HUES48 (cell line): Measurements from ENCODE around the gene ATP5F1A.
"Not testable (repeated sequence)": the region's sequence is repeated elsewhere in the genome, so short reads cannot be mapped to it uniquely, and the experiment has no call there.

Experiments
- H3K27ac ChIP-seq: one replicate; pipeline ENCODE4 v1.7.0; 2013; ENCODE audit warnings: low read depth, low read length, inconsistent platforms
- H3K27me3 ChIP-seq: 2 replicates; pipeline ENCODE4 v1.6.1; 2013; ENCODE audit warnings: mild to moderate bottlenecking, low read length; ENCODE audit not compliant: control insufficient read depth, insufficient read depth
- H3K36me3 ChIP-seq: 2 replicates; pipeline ENCODE4 v1.6.1; 2013; ENCODE audit warnings: low read length; ENCODE audit not compliant: control insufficient read depth, insufficient read depth
- H3K4me1 ChIP-seq: 2 replicates; pipeline ENCODE4 v1.6.1; 2013; ENCODE audit warnings: mild to moderate bottlenecking, low read length; ENCODE audit not compliant: control insufficient read depth, insufficient read depth
- H3K4me3 ChIP-seq: 2 replicates; pipeline ENCODE4 v1.5.1; 2013; ENCODE audit warnings: mild to moderate bottlenecking, low read depth, low read length
- H3K9ac ChIP-seq: 2 replicates; pipeline ENCODE4 v1.6.1; 2013; ENCODE audit warnings: mild to moderate bottlenecking, low read depth, low read length, moderate library complexity
- H3K9me3 ChIP-seq: 2 replicates; pipeline ENCODE4 v1.6.1; 2013; ENCODE audit warnings: low read length; ENCODE audit not compliant: control insufficient read depth, insufficient read depth

ATP5F1A gene

DNA sequence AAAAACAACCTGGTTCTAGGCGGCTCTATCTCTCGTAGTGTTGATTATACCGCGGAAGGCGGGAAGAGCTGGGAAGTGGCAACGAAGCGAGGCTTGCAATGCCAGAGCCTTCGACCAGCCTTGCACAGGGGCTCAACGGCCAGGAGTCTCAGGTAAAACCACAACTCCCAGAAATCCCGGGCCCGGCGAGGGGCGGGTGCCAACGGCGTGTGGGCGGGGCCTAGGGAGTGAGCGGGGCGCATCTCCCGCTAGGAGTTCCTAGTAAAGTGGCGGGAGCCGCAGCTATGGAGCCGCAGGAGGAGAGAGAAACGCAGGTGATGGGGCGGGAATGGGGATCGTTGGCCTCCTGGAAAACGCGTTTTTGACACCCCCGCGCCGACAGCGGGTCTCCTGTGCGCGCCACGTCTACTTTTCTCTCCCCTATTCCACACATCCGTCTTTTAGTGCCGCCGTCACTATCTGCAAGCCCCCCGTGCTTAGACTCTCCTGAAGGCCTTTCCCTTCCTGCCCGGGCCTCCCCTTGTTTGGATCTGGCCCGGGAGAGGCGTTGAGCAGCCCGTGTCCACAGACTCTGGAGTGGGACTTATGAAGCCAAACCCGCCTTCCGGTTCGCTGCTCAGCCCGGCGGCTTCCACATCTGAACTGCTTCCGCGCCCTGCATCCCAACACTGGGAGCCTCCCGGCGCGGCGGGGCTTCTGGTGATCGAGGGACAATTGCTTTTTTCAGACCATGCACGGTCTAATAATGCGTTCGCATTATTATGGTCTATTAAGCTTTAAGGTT is 6.2 kb upstream of the ATP5F1A start, which contains the start of gene HAUS1:
Gene HAUS1 (plus strand): TSS at position 258 of the 784 bp plus-strand sequence. CDS start 27 bp downstream, at position 285.
- Histone ChIP-seq H3K27ac (peak within 1 kb of the TSS; percentile 81), H3K9ac (peak within 1 kb of the TSS; percentile 89), H3K36me3 (peaks cover 28% of the 10 kb centered on the region), H3K4me3 (peak within 1 kb of the TSS; percentile 91), H3K27me3 (no peaks in the 10 kb centered on the region), H3K4me1 (peaks cover 3% of the 10 kb centered on the region; the same call in 1 of the 2 replicates), H3K9me3 (no peaks in the 10 kb centered on the region)

DNA sequence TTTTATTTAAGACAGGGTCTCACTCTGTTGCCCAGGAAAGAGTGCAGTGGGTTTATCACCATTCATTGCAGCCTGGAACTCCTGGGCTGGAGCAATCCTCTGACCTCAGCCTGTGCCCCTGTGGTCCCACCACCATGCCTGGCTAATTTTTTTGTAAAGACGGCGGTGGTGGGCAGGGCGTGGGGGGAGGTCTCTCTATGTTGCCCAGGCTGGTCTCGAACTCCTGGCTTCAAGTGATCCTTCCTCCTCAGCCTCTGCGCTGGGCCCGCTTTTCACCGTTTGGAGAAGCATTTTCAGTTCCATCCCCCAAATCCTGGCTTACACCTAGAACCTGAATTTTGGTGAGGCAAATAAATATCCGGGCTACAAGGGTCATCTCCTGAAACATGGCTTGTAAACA is 1.4 kb upstream of the ATP5F1A start:
- peaks cover 14% of the 10 kb centered on the region for H3K36me3 ChIP-seq
- no peak overlapping the region for H3K9ac ChIP-seq
- no peaks in the 10 kb centered on the region for H3K27me3 ChIP-seq
- no peak overlapping the region for H3K4me3 ChIP-seq
- no peak overlapping the region for H3K27ac ChIP-seq
- H3K9me3 ChIP-seq = no peaks in the 10 kb centered on the region
- peaks cover 10% of the 10 kb centered on the region for H3K4me1 ChIP-seq

DNA sequence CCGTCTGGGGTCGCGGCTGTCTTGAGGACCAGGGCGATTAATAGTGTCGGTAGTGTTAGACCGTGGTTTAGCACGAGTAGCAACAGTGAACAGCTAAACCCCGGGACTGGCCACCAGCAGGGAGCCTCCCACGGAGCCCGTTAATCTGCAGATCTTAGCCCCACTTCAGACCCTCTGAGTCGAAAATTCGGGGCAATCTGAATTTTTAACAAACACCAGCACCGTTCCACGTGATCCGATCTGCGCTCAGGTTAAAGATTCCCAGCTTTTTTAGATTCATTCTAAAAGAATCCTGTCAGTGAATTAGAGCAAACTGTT is 479 bp upstream of the ATP5F1A start:
- Histone ChIP-seq H3K9me3 (no peaks in the 10 kb centered on the region), H3K4me1 (peaks cover 7% of the 10 kb centered on the region; the same call in 1 of the 2 replicates), H3K27me3 (no peaks in the 10 kb centered on the region), H3K27ac (peak overlapping the region; percentile 98), H3K4me3 (peak overlapping the region; percentile 100), H3K36me3 (peaks cover 21% of the 10 kb centered on the region), H3K9ac (peak overlapping the region; percentile 94)

DNA sequence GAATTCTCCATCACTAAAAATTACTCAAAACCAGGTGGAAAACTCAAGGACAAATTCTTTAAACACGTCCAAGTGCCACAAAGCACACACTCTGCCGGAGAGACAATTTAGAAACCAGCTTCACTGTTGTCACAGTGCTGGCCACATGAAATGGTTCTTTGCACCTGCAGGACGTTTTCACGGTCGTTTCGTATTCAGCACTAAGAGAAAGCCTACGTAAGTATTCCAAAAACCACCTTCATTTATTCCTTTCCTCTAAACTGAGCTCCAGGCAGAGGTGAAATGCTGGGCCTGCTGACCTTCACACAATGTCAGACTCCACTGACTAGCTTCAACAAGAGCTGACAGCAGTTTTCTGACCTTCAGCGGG is 680 bp downstream of the ATP5F1A start:
- H3K36me3 ChIP-seq = peaks cover 32% of the 10 kb centered on the region
- H3K9me3 ChIP-seq = no peaks in the 10 kb centered on the region
- H3K27me3 ChIP-seq = no peaks in the 10 kb centered on the region
- peak overlapping the region; percentile 100 for H3K4me3 ChIP-seq
- H3K9ac ChIP-seq = peak overlapping the region; percentile 94
- H3K27ac ChIP-seq = peak overlapping the region; percentile 98
- peaks cover 7% of the 10 kb centered on the region; the same call in 1 of the 2 replicates for H3K4me1 ChIP-seq

DNA sequence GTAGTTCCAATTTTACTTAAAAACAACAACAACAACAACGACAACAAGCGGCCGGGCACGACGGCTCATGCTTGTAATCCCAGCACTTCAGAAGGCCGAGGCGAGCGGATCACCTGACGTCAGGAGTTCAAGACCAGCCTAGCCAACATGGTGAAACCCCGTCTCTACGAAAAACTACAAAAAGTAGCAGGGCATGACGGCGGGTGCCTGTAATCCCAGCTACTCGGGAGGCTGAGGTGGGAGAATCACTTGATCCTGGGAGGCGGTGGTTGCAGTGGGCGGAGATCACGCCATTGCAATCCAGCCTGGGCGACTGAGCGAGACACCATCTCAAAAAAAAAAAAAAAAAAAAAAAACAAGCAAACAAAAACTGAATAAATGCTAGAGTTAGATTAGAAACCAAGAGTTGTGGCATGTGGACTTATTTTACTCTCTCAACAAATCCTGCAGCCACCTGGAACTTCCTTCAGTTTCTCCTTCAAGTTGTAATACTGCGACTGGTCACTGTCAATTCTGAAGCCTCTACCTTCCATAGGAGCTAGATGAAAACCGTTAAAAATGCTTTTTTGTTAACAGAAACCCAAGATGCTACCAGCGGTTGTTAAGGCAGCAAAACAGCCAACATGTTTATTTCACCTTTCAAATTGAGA is 1.3 kb downstream of the ATP5F1A start:
- Histone ChIP-seq H3K27me3 (no peaks in the 10 kb centered on the region), H3K4me3 (peak overlapping the region; percentile 100), H3K36me3 (peaks cover 39% of the 10 kb centered on the region), H3K4me1 (peaks cover 7% of the 10 kb centered on the region; the same call in 1 of the 2 replicates), H3K9me3 (no peaks in the 10 kb centered on the region), H3K27ac (no peak overlapping the region), H3K9ac (peak overlapping the region; percentile 94)

DNA sequence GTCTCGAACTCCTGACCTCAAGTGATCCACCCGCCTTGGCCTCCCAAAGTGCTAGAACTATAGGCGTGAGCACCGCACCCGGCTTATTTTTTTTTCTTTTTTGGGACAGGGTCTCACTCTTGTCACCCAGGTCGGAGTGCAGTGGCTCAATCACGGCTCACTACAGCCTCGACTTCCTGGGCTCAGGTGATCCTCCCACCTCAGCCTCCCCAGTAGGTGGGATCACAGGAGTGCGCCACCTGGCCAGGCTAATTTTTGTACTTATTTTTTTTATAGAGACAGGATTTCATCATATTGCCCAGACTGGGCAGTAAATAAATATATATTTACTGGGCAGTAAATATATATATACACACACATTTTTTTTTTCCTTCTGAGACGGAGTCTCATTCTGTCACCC is 2.6 kb downstream of the ATP5F1A start:
- no peaks in the 10 kb centered on the region for H3K9me3 ChIP-seq
- H3K27me3 ChIP-seq = no peaks in the 10 kb centered on the region
- peaks cover 51% of the 10 kb centered on the region for H3K36me3 ChIP-seq
- peaks cover 7% of the 10 kb centered on the region; the same call in 1 of the 2 replicates for H3K4me1 ChIP-seq
- no peak overlapping the region for H3K9ac ChIP-seq
- no peak overlapping the region for H3K27ac ChIP-seq
- H3K4me3 ChIP-seq = no peak overlapping the region

DNA sequence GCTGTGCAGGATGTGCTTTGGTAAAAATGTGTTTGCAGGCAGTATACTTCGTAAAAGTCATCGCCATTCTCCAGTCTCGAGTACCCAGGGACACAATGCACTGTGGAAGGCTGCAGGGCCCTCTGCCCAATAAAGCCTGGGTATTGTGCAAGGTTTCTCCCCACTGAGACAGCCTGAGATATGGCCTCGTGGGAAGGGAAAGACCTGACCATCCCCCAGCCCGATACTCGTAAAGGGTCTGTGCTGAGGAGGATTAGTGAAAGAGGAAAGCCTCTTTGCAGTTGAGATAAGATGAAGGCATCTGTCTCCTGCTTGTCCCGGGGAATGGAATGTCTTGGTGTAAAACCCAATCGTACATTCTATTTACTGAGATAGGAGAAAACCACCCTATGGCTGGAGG is 9.6 kb downstream of the ATP5F1A start:
- peak overlapping the region; percentile 61 for H3K27ac ChIP-seq
- peaks cover 100% of the 10 kb centered on the region for H3K36me3 ChIP-seq
- not testable (repeated sequence) for H3K4me1 ChIP-seq

DNA sequence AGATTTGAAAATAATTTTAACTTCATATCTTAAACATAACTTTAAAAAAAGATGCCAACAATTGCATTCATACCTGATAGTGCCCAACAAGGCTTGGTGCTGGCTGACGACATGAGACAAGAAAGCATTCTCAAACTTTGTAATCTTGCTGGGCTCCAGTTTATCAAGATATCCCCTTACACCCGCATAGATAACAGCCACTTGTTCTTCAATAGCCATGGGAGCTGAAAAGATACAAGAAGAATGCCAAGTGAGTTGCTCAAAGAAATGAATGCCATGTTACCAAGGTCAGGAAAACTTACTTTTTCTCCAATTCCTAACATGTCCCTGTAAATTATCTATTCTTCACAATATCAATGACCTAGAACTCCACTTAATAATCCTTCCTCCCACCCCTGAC is 13.7 kb downstream of the ATP5F1A start:
- no peak overlapping the region for H3K4me3 ChIP-seq
- H3K27ac ChIP-seq = no peak overlapping the region
- H3K9ac ChIP-seq = no peak overlapping the region
- no peaks in the 10 kb centered on the region for H3K9me3 ChIP-seq
- peaks cover 99% of the 10 kb centered on the region for H3K36me3 ChIP-seq
- no peaks in the 10 kb centered on the region for H3K27me3 ChIP-seq
- H3K4me1 ChIP-seq = no peaks in the 10 kb centered on the region

More for the DNA sequence above, 9.6 kb downstream of the ATP5F1A start:
- not testable (repeated sequence) for H3K9me3 ChIP-seq, H3K9ac ChIP-seq, H3K4me3 ChIP-seq, H3K27me3 ChIP-seq

DNA sequence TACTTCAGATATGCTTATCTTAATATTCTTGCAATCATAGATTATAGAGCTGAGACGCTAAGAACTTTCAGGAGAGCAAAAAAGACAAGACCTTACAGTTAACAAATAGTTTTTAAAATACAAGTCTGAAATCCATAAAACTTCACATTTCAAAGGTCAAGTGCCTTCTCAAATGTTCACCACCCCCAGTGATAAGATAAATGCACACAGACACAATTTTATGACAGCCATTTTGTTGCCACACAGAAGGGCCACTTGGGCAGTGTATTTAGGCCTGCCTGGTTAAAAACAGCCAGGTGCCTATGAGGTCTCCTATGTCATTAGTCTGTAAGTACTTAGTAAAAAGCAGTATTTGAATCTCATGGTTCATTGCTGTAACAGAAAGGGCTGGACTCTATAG is 17.9 kb downstream of the ATP5F1A start:
- Histone ChIP-seq H3K4me3 (no peak overlapping the region), H3K27ac (no peak overlapping the region), H3K36me3 (peaks cover 66% of the 10 kb centered on the region), H3K9me3 (no peaks in the 10 kb centered on the region), H3K4me1 (no peaks in the 10 kb centered on the region), H3K9ac (no peak overlapping the region), H3K27me3 (no peaks in the 10 kb centered on the region)

DNA sequence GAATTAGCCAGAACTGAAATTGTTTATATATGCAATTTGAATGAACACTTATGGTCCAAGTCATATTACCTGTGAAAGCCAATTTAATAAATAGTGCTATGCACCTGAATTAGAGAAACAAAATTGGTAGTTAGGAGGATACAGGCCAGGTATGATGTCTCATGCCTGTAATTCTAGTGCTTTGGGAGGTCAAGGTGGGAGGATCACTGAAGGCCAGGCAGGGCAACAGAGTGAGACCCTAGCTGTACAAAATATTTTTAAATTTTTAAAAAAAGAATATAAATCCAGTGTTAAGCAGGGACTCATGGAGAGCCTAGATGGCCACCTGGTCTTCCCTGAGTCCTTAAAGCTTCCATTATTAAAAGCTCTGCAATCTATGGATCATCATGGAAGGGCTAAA is 18.8 kb downstream of the ATP5F1A start:
- H3K9me3 ChIP-seq = no peaks in the 10 kb centered on the region
- peaks cover 58% of the 10 kb centered on the region for H3K36me3 ChIP-seq
- no peak overlapping the region for H3K9ac ChIP-seq
- no peaks in the 10 kb centered on the region for H3K4me1 ChIP-seq
- no peak overlapping the region for H3K4me3 ChIP-seq
- H3K27me3 ChIP-seq = no peaks in the 10 kb centered on the region
- H3K27ac ChIP-seq = no peak overlapping the region
